NCI-H1092 (cell line): ENCODE results near the gene PLCG2.

Experiments
- DNase-seq: peaks from one replicate; lab custom pipeline; 2025; lab: John Stamatoyannopoulos, UW

Gene PLCG2

GRCh38 chr16:81878529-81878928, 99.4 kb downstream of the PLCG2 start:
- DNase-seq, result no peak

- no peak for DNase-seq
Observed at GRCh38 chr16:81879625-81880024, 100.5 kb downstream of the PLCG2 start.

GRCh38 chr16:81880816-81881215, 101.7 kb downstream of the PLCG2 start:
- no peak for DNase-seq

GRCh38 chr16:81881228-81881627, 102.1 kb downstream of the PLCG2 start:
- DNase-seq, result no peak

- no peak for DNase-seq
Observed at GRCh38 chr16:81882559-81882958, 103.5 kb downstream of the PLCG2 start.

GRCh38 chr16:81883235-81883634, 104.1 kb downstream of the PLCG2 start:
- no peak for DNase-seq

- no peak for DNase-seq
Observed at GRCh38 chr16:81885976-81886586, 107.0 kb downstream of the PLCG2 start.

- DNase-seq, result no peak
Observed at GRCh38 chr16:81888520-81889394, 109.7 kb downstream of the PLCG2 start.

- DNase-seq, result no peak
Observed at GRCh38 chr16:81891736-81892364, 112.8 kb downstream of the PLCG2 start.

GRCh38 chr16:81894592-81894991, 115.5 kb downstream of the PLCG2 start:
- no peak for DNase-seq

GRCh38 chr16:81896902-81897301, 117.8 kb downstream of the PLCG2 start:
- no peak for DNase-seq

- no peak for DNase-seq
Observed at GRCh38 chr16:81899601-81900000, 120.5 kb downstream of the PLCG2 start.

GRCh38 chr16:81900014-81900413, 120.9 kb downstream of the PLCG2 start:
- DNase-seq, result no peak

GRCh38 chr16:81900456-81900855, 121.4 kb downstream of the PLCG2 start:
- no peak for DNase-seq

GRCh38 chr16:81901484-81901883, 122.4 kb downstream of the PLCG2 start:
- no peak for DNase-seq

GRCh38 chr16:81902025-81902424, 122.9 kb downstream of the PLCG2 start:
- no peak for DNase-seq

GRCh38 chr16:81904320-81904719, 125.2 kb downstream of the PLCG2 start:
- DNase-seq, result no peak

- DNase-seq, result no peak
Observed at GRCh38 chr16:81905277-81905676, 126.2 kb downstream of the PLCG2 start.

GRCh38 chr16:81907681-81908080, 128.6 kb downstream of the PLCG2 start:
- DNase-seq, result no peak

GRCh38 chr16:81908466-81909262, 129.6 kb downstream of the PLCG2 start:
- DNase-seq, result no peak

- no peak for DNase-seq
Observed at GRCh38 chr16:81910366-81910885, 131.3 kb downstream of the PLCG2 start.

GRCh38 chr16:81912395-81912794, 133.3 kb downstream of the PLCG2 start:
- DNase-seq, result no peak
